HCT116 (cell line): ENCODE data around the gene ZDHHC18. TPM values are rescaled to one million over a fixed set of nuclear protein-coding genes. Genes with fewer than 3 reads are reported as not detected.

Source experiments
- ATAC-seq: fragments of 200-7000 bp; cut with Tn5 transposase; 2 replicates; pipeline ENCODE4 v1.9.1; 2020; ENCODE audit warnings: mild to moderate bottlenecking, moderate library complexity
- BruUV-seq: library from RNA; stranded (reverse); fragments of 400-500 nt; replicated peaks from 2 replicates; lab custom pipeline; 2021; lab: Mats Ljungman, UMichigan
- CTCF ChIA-PET: fragments of 300-600 bp; sonication (Branson Sonifier 250); formaldehyde crosslinking; loops from one replicate; lab custom pipeline; 2021; ENCODE audit warnings: antibody characterized with exemption; lab: Charles Lee
- POLR2A ChIA-PET: fragments of 300-600, 350-600 bp; sonication (Branson Sonifier 250); formaldehyde crosslinking; loops from one replicate; lab custom pipeline; 2021; ENCODE audit warnings: antibody characterized with exemption; lab: Charles Lee
- RAD21 ChIA-PET, 2 experiments: fragments of 300-600 bp; sonication (Branson Sonifier 250); formaldehyde crosslinking; loops; one replicate each; lab custom pipeline; 2023; ENCODE audit warnings: low total read pairs in 2 of 2; ENCODE audit not compliant: uncharacterized antibody in 2 of 2, unreplicated experiment in 2 of 2, low non-redundant PET in 1 of 2; lab: Charles Lee
- DNase-seq: peaks from one replicate; pipeline ENCODE4 v3.0.0-alpha.2; 2010; ENCODE audit warnings: low read depth, low spot score
- H2AFZ ChIP-seq: fragments of 200-600 bp; shearing (Covaris generic), sonication (generic); 2 replicates; pipeline ENCODE4 v1.6.1; 2017; ENCODE audit warnings: low read depth, mixed run types, mixed read lengths, antibody characterized with exemption, low read length; ENCODE audit not compliant: poor library complexity, severe bottlenecking
- H3K27ac ChIP-seq: 2 replicates; pipeline ENCODE4 v1.5.1; 2012; ENCODE audit warnings: low read depth, low read length
- H3K27me3 ChIP-seq: fragments of 200-600 bp; sonication (generic); 2 replicates; pipeline ENCODE4 v1.6.1; 2016; ENCODE audit warnings: mixed run types, low read length, mixed read lengths; ENCODE audit not compliant: insufficient read depth
- H3K36me3 ChIP-seq, 2 experiments: fragments of 200-500 bp in 1 of 2; fragments of 200-600 bp in 1 of 2; sonication (Bioruptor generic) in 1 of 2; sonication (generic) in 1 of 2; 2 replicates each; pipeline versions ENCODE4 v1.5.1 to v1.6.1; 2014 to 2016; ENCODE audit warnings: low read length in 2 of 2, inconsistent platforms in 1 of 2, mixed read lengths in 1 of 2, mixed run types in 1 of 2; ENCODE audit not compliant: insufficient read depth in 2 of 2, control insufficient read depth in 1 of 2
- H3K4me1 ChIP-seq, 2 experiments: fragments of 200-600 bp in 1 of 2; sonication (generic) in 1 of 2; 2 replicates each; pipeline versions ENCODE4 v1.5.1 to v1.6.1; 2012 to 2017; ENCODE audit warnings: low read length in 2 of 2, inconsistent platforms in 1 of 2, mild to moderate bottlenecking in 1 of 2, mixed read lengths in 1 of 2, mixed run types in 1 of 2, moderate library complexity in 1 of 2; ENCODE audit not compliant: insufficient read depth in 2 of 2, control insufficient read depth in 1 of 2
- H3K4me2 ChIP-seq: fragments of 200-600 bp; sonication (generic); 2 replicates; pipeline ENCODE4 v1.6.1; 2017; ENCODE audit warnings: mixed run types, low read length, mixed read lengths
- H3K4me3 ChIP-seq, 2 experiments: fragments of 200-600 bp in 1 of 2; sonication (generic) in 1 of 2; replicated peaks in 1 of 2; 2 replicates each; pipeline ENCODE4 v1.5.1; 2011 to 2016; ENCODE audit warnings: low read length in 2 of 2, control low read depth in 1 of 2, low read depth in 1 of 2, mild to moderate bottlenecking in 1 of 2, mixed read lengths in 1 of 2, mixed run types in 1 of 2
- H3K79me2 ChIP-seq: fragments of 200-600 bp; sonication (generic); 2 replicates; pipeline ENCODE4 v1.6.1; 2017; ENCODE audit warnings: mild to moderate bottlenecking, mixed run types, low read length, moderate library complexity, mixed read lengths; ENCODE audit not compliant: insufficient read depth
- H3K9ac ChIP-seq: fragments of 200-600 bp; sonication (generic); 2 replicates; pipeline ENCODE4 v1.6.1; 2016; ENCODE audit warnings: low read length, mixed read lengths
- H3K9me2 ChIP-seq: fragments of 200-600 bp; sonication (generic), shearing (Covaris generic); 2 replicates; pipeline ENCODE4 v1.6.1; 2017; ENCODE audit warnings: mixed run types, mild to moderate bottlenecking, moderate library complexity; ENCODE audit not compliant: insufficient read depth
- H3K9me3 ChIP-seq, 2 experiments: fragments of 200-500 bp in 1 of 2; fragments of 200-600 bp in 1 of 2; sonication (Bioruptor generic) in 1 of 2; sonication (generic) in 1 of 2; 2 replicates each; pipeline ENCODE4 v1.6.1; 2014 to 2017; ENCODE audit warnings: low read length in 2 of 2, mixed read lengths in 2 of 2, inconsistent platforms in 1 of 2, low read depth in 1 of 2, mild to moderate bottlenecking in 1 of 2, mixed run types in 1 of 2, moderate library complexity in 1 of 2; ENCODE audit not compliant: control insufficient read depth in 1 of 2, insufficient read depth in 1 of 2
- H4K20me1 ChIP-seq: fragments of 200-600 bp; sonication (generic), shearing (Covaris generic); 2 replicates; pipeline ENCODE4 v1.6.1; 2017; ENCODE audit warnings: mixed run types, mild to moderate bottlenecking, moderate library complexity; ENCODE audit not compliant: insufficient read depth
- EZH2 ChIP-seq: fragments of 200-600 bp; sonication (generic); IDR thresholded peaks from 2 replicates; pipeline ENCODE4 v1.6.1; 2017; ENCODE audit warnings: antibody characterized with exemption, mixed run types
- EZH2phosphoT487 ChIP-seq: fragments of 200-600 bp; IDR thresholded peaks from 2 replicates; pipeline ENCODE4 v1.6.1; 2018; ENCODE audit warnings: antibody characterized with exemption, borderline replicate concordance
- POLR2AphosphoS5 ChIP-seq: IDR thresholded peaks from 2 replicates; pipeline ENCODE4 v1.6.1; 2011; ENCODE audit warnings: mild to moderate bottlenecking, low read depth, low read length, moderate library complexity
- SIN3A ChIP-seq: IDR thresholded peaks from 2 replicates; pipeline ENCODE4 v1.6.1; 2012; ENCODE audit warnings: low read depth
- ZBTB33 ChIP-seq: IDR thresholded peaks from 2 replicates; pipeline ENCODE4 v1.6.1; 2011; ENCODE audit warnings: mild to moderate bottlenecking, low read length, moderate library complexity; ENCODE audit not compliant: insufficient replicate concordance; ENCODE audit errors: extremely low read depth
- ZNF274 ChIP-seq: fragments of 200-500 bp; sonication (Bioruptor generic); IDR thresholded peaks from 2 replicates; pipeline ENCODE4 v1.6.1; 2014; ENCODE audit warnings: mild to moderate bottlenecking, low read depth, low read length, inconsistent platforms
- intact Hi-C: fragments of 100-400 bp; cut with micrococcal nuclease; formaldehyde crosslinking; loops from 2 replicates; pipeline ENCODE4 v1.10.0; 2022
- total RNA-seq: library from RNA; stranded (reverse); gene quantifications from one replicate; pipeline ENCODE4 v1.2.1, GENCODE V29; 2021; ENCODE audit not compliant: unreplicated experiment

The ZDHHC18 gene
- total RNA-seq, 1 experiment from 2014 or later = 24.4 TPM

GRCh38 chr1:26856181-26856580 lies 29.7 kb downstream of the ZDHHC18 start:
- no TSS peak for BruUV-seq
- Histone ChIP-seq H2AFZ (no peak overlapping the region), H3K27ac (no peak overlapping the region), H3K4me2 (no peak overlapping the region), H4K20me1 (no peaks in the 10 kb centered on the region), H3K9ac (no peak overlapping the region), H3K9me2 (no peaks in the 10 kb centered on the region), H3K27me3 (no peaks in the 10 kb centered on the region), H3K36me3 (peaks cover 2 to 28% of the 10 kb centered on the region in 2 experiments; a peak in 3 of 4 replicates), H3K4me3 (no peak overlapping the region), H3K4me1 (peaks cover 31 to 80% of the 10 kb centered on the region in 2 experiments), H3K79me2 (no peaks in the 10 kb centered on the region), H3K9me3 (no peaks in the 10 kb centered on the region)
- ATAC-seq (no peak), DNase-seq (no peak)
- ChIA-PET POLR2A (no interaction called here), RAD21 (no interaction called here), CTCF (interaction anchor here (1.6 kb wide), 1 partner anchor 16 kb away, joined by 6 read pairs; no protein-coding TSS in a partner anchor)
- intact Hi-C loops = no loop called here
- TF ChIP-seq ZBTB33 (no peak), SIN3A (no peak), EZH2 (no peak), ZNF274 (no peak), POLR2AphosphoS5 (no peak), EZH2phosphoT487 (no peak)
